ENCODE measurements around the gene MKLN1. TPM values are rescaled to one million over a fixed set of nuclear protein-coding genes. Genes with fewer than 3 reads are reported as not detected.

The MKLN1 gene
- total RNA-seq, 1 experiment from 2014 or later: 48.5 TPM

DNA sequence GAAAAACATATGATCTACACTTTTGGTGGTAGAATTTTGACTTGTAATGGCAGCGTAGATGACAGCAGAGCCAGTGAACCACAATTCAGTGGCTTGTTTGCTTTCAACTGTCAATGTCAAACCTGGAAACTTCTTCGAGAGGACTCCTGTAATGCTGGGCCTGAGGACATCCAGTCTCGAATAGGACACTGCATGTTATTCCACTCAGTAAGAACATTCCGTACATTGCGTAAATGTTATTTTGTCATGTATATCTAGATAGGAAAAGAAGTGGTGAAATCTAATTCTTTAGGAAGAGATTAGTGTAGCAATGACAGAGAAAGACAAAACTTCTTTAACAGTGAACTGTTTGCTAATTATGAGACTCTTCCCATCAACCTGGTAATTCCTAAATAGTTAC, 115.8 kb downstream of the MKLN1 start:
- Histone ChIP-seq H3K4me1 (ENCODE audit: control insufficient read depth in 1 of 2, insufficient read depth in 2 of 2, low read length in 2 of 2) (no peaks in the 10 kb centered on the region), H3K9me2 (ENCODE audit: insufficient read depth) (no peaks in the 10 kb centered on the region), H3K27ac (ENCODE audit: low read depth, low read length) (no peak overlapping the region), H4K20me1 (ENCODE audit: insufficient read depth) (0 out of 2 replicates have a peak, but pooled peaks cover 4% of the 10 kb centered on the region), H3K4me3 (replicated peaks in 1 of 2; ENCODE audit: low read depth in 1 of 2, low read length in 2 of 2) (no peak overlapping the region), H3K9ac (ENCODE audit: low read length) (no peak overlapping the region), H3K79me2 (ENCODE audit: insufficient read depth, low read length) (no peaks in the 10 kb centered on the region), H3K4me2 (ENCODE audit: low read length) (no peak overlapping the region), H3K9me3 (ENCODE audit: control insufficient read depth in 1 of 2, insufficient read depth in 1 of 2, low read depth in 1 of 2, low read length in 2 of 2) (peaks cover 0 to 4% of the 10 kb centered on the region in 2 experiments; a peak in 1 of 4 replicates), H3K27me3 (ENCODE audit: insufficient read depth, low read length) (no peaks in the 10 kb centered on the region), H2AFZ (ENCODE audit: low read depth, low read length, poor library complexity, severe bottlenecking) (no peak overlapping the region), H3K36me3 (ENCODE audit: control insufficient read depth in 1 of 2, insufficient read depth in 2 of 2, low read length in 2 of 2) (peaks cover 2 to 9% of the 10 kb centered on the region in 2 experiments; a peak in 1 of 4 replicates)
- ATAC-seq: no peak
- no peak for DNase-seq (ENCODE audit: low read depth, low spot score)
- CTCF ChIA-PET: no interaction called here
- TF ChIP-seq CBX3 (IDR thresholded peaks at IDR 0.05; ENCODE audit: low read depth) (no peak), POLR2AphosphoS5 (IDR thresholded peaks at IDR 0.05; ENCODE audit: low read depth, low read length) (no peak)
- RAD21 ChIA-PET (ENCODE audit: low non-redundant PET in 1 of 2, low total read pairs in 2 of 2, uncharacterized antibody in 2 of 2, unreplicated experiment in 2 of 2): no interaction called here
- no TSS peak for BruUV-seq (replicated peaks)
- POLR2A ChIA-PET: no interaction called here
- intact Hi-C loops (cut with micrococcal nuclease): no loop called here

DNA sequence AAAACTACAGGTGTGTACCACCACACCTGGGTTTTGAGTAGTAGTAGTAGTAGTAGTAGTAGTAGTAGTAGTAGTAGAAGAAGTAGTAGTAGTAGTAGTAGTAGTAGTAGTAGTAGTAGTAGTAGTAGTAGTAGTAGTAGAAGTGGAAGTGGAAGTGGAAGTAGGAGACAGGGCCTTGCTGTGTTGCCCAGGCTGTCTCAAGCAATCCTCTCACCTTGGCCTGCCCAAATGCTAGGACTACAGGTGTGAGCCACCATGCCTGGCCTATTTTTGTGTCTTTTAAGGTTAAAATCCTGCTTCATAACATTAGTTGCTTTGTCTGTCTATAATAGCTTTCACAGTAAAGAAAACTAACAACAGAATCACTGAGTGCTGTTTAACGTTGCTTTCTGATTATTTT, 117.0 kb downstream of the MKLN1 start:
- Histone ChIP-seq H3K36me3 (ENCODE audit: control insufficient read depth in 1 of 2, insufficient read depth in 2 of 2, low read length in 2 of 2) (peaks cover 2 to 9% of the 10 kb centered on the region in 2 experiments; a peak in 1 of 4 replicates), H3K27ac (ENCODE audit: low read depth, low read length) (no peak overlapping the region), H3K4me2 (ENCODE audit: low read length) (no peak overlapping the region), H2AFZ (ENCODE audit: low read depth, low read length, poor library complexity, severe bottlenecking) (no peak overlapping the region), H3K4me3 (replicated peaks in 1 of 2; ENCODE audit: low read depth in 1 of 2, low read length in 2 of 2) (no peak overlapping the region), H3K27me3 (ENCODE audit: insufficient read depth, low read length) (no peaks in the 10 kb centered on the region), H3K79me2 (ENCODE audit: insufficient read depth, low read length) (peaks cover 4% of the 10 kb centered on the region; the same call in 1 of the 2 replicates), H3K9me3 (ENCODE audit: control insufficient read depth in 1 of 2, insufficient read depth in 1 of 2, low read depth in 1 of 2, low read length in 2 of 2) (peaks cover 0 to 4% of the 10 kb centered on the region in 2 experiments; a peak in 1 of 4 replicates), H3K4me1 (ENCODE audit: control insufficient read depth in 1 of 2, insufficient read depth in 2 of 2, low read length in 2 of 2) (no peaks in the 10 kb centered on the region), H4K20me1 (ENCODE audit: insufficient read depth) (0 out of 2 replicates have a peak, but pooled peaks cover 4% of the 10 kb centered on the region), H3K9me2 (ENCODE audit: insufficient read depth) (no peaks in the 10 kb centered on the region), H3K9ac (ENCODE audit: low read length) (no peak overlapping the region)
- TF ChIP-seq SIN3A (IDR thresholded peaks at IDR 0.05; ENCODE audit: low read depth) (no peak), ZFX (IDR thresholded peaks at IDR 0.05) (no peak), JUND (IDR thresholded peaks at IDR 0.05) (no peak), YY1 (IDR thresholded peaks at IDR 0.05; ENCODE audit: extremely low read depth, insufficient replicate concordance, low read depth, low read length) (no peak), TCF7L2 (IDR thresholded peaks at IDR 0.05; ENCODE audit: borderline replicate concordance, extremely low read depth, insufficient read depth, insufficient read length) (no peak), ZNF274 (IDR thresholded peaks at IDR 0.05; ENCODE audit: low read depth, low read length) (no peak), CTCF (IDR thresholded peaks at IDR 0.05 in 2 of 3, conservative IDR thresholded peaks at IDR 0.05 in 1 of 3; ENCODE audit: borderline replicate concordance in 1 of 3, insufficient read depth in 1 of 3, low read depth in 2 of 3, low read length in 2 of 3) (no peak), MAX (IDR thresholded peaks at IDR 0.05) (no peak)
- TF ChIP-seq, protein P1, sequence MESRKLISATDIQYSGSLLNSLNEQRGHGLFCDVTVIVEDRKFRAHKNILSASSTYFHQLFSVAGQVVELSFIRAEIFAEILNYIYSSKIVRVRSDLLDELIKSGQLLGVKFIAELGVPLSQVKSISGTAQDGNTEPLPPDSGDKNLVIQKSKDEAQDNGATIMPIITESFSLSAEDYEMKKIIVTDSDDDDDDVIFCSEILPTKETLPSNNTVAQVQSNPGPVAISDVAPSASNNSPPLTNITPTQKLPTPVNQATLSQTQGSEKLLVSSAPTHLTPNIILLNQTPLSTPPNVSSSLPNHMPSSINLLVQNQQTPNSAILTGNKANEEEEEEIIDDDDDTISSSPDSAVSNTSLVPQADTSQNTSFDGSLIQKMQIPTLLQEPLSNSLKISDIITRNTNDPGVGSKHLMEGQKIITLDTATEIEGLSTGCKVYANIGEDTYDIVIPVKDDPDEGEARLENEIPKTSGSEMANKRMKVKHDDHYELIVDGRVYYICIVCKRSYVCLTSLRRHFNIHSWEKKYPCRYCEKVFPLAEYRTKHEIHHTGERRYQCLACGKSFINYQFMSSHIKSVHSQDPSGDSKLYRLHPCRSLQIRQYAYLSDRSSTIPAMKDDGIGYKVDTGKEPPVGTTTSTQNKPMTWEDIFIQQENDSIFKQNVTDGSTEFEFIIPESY (IDR thresholded peaks at IDR 0.05; ENCODE audit: extremely low read depth, insufficient replicate concordance, low read length): no peak
- no TSS peak for BruUV-seq (replicated peaks)
- CTCF ChIA-PET: no interaction called here
- POLR2A ChIA-PET: no interaction called here
- intact Hi-C loops (cut with micrococcal nuclease): no loop called here
- DNase-seq (ENCODE audit: low read depth, low spot score): no peak
- no peak for ATAC-seq
- RAD21 ChIA-PET (ENCODE audit: low non-redundant PET in 1 of 2, low total read pairs in 2 of 2, uncharacterized antibody in 2 of 2, unreplicated experiment in 2 of 2): no interaction called here

Measured in HCT116 (cell line).